NB4 (cell line): ENCODE measurements around the gene TLE6.
"Not testable (repeated sequence)": the region's sequence is repeated elsewhere in the genome, so short reads cannot be mapped to it uniquely, and the experiment has no call there.

Experiments used
- DNase-seq: peaks from one replicate; pipeline ENCODE4 v3.0.0; 2010; ENCODE audit warnings: low read depth
- H3K4me3 ChIP-seq: one replicate; pipeline ENCODE4 v1.5.1; 2011; ENCODE audit warnings: mild to moderate bottlenecking, low read depth, low read length, moderate library complexity
- CTCF ChIP-seq: IDR thresholded peaks from one replicate; pipeline ENCODE4 v1.5.1; 2012; ENCODE audit warnings: low read depth, low read length
- MYC ChIP-seq: IDR thresholded peaks from 2 replicates; pipeline ENCODE4 v1.6.1; 2011; ENCODE audit warnings: low read depth, low read length
- POLR2A ChIP-seq: IDR thresholded peaks from 2 replicates; pipeline ENCODE4 v1.6.1; 2011; ENCODE audit warnings: mild to moderate bottlenecking; ENCODE audit not compliant: insufficient read length; ENCODE audit errors: extremely low read depth
- TF ChIP-seq, protein P1 (sequence below): IDR thresholded peaks from 2 replicates; pipeline ENCODE4 v1.6.1; 2011; ENCODE audit warnings: low read depth, low read length

Gene TLE6

GRCh38 chr19:2986951-2987524 lies 9.7 kb downstream of the TLE6 start:
- H3K4me3 ChIP-seq = no peak overlapping the region
- TF ChIP-seq POLR2A = no peak
- TF ChIP-seq MYC = no peak
- no peak for DNase-seq

DNA sequence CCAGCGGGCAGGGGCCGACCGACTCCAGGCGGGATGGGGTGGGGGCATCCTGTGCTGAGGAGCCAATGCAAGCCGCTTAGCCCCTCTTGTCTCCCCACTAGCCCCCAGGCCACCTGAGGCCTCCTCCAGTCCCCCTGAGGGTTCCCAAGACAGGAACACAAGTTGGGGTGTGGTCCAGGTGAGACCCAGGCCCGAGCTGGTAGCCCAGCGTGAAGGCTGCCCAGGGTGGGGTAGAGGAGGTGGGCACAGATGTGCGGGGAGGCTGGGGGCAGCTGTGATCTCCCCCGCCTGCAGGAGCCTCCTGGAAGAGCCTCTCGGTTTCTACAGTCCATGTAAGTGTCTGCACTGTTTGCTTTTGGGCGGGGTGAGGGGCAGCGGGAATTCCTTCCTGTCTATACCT lies 10.4 kb downstream of the TLE6 start:
- no peak for DNase-seq
- TF ChIP-seq, protein P1, sequence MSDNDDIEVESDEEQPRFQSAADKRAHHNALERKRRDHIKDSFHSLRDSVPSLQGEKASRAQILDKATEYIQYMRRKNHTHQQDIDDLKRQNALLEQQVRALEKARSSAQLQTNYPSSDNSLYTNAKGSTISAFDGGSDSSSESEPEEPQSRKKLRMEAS = no peak
- no peak for TF ChIP-seq CTCF
- TF ChIP-seq MYC = no peak
- TF ChIP-seq POLR2A = no peak
- H3K4me3 ChIP-seq = no peak overlapping the region

DNA sequence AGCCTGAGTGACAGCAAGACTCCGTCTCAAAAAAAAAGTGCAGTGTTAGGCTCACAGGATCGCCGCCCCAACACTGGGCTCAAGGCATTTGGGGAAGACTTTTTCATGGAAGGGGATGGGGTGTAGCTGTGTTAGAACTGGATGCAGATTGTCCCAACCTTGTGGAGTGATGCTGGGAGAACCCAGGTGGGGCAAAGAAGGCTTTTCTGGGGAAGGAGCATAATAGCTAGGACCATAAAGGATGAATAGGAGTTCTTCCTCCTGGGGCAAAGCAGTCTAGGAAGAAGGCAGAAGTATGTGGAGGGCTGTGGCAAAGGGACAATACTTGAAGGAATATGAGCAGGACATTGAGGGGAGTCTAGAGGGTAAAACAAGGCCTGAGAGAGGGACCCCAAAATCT lies 11.2 kb downstream of the TLE6 start:
- DNase-seq = no peak
- no peak overlapping the region for H3K4me3 ChIP-seq
- TF ChIP-seq POLR2A (no peak), MYC (no peak), CTCF (no peak)
- TF ChIP-seq, protein P1 = no peak

DNA sequence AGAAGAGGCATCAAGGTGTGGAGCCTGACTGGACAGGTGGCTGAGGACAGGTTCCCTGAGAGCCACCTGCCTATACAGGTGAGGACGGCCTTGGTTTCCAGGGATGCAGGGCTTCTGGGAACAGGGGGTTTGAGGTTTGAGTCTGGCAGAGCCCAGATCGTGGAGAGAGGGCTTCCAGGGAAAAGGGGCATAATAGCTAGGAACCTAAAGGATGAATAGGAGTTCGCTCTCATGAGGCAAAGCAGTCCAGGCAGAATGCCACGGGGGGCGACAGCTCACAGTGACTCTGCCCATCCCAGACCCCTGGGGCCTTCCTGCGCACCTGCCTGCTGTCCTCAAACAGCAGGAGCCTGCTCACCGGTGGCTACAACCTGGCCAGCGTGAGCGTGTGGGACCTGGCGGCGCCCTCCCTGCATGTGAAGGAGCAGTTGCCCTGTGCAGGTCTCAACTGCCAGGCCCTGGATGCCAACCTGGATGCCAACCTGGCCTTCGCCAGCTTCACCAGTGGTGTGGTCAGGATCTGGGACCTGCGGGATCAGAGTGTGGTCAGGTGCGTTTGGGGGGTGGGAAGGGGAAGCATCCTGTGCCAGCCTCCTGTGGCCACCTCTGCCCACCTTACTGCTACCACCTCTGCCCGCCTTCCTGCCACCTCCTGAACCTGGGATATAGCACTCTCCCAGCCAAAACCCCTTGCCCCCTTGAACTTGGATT lies 12.0 kb downstream of the TLE6 start:
- no peak overlapping the region for H3K4me3 ChIP-seq
- DNase-seq = no peak
- TF ChIP-seq CTCF (no peak), POLR2A (no peak), MYC (no peak)
- TF ChIP-seq, protein P1 = no peak

GRCh38 chr19:2992333-2992732 lies 15.0 kb downstream of the TLE6 start:
- not testable (repeated sequence) for DNase-seq, H3K4me3 ChIP-seq

GRCh38 chr19:2992958-2993357 lies 15.6 kb downstream of the TLE6 start:
- TF ChIP-seq CTCF = no peak
- TF ChIP-seq, protein P1 = no peak
- TF ChIP-seq MYC = no peak
- no peak for TF ChIP-seq POLR2A
- no peak overlapping the region for H3K4me3 ChIP-seq
- DNase-seq = no peak

- DNase-seq = no peak
- no peak overlapping the region for H3K4me3 ChIP-seq
- TF ChIP-seq, protein P1 = no peak
- TF ChIP-seq POLR2A (no peak), CTCF (no peak), MYC (no peak)
Observed at GRCh38 chr19:2993579-2993978, 16.2 kb downstream of the TLE6 start.
